ENCODE results near the gene DNTTIP2. TPM values are rescaled to one million over a fixed set of nuclear protein-coding genes. Genes with fewer than 3 reads are reported as not detected.

DNTTIP2 gene
- polyA plus RNA-seq, 1 of the 3 experiments (the other 2 are of a cell fraction), result 9.6 TPM

- 0 out of 2 replicates have a peak, but pooled peaks cover under 1% of the 10 kb centered on the region for H4K20me1 ChIP-seq (ENCODE audit: insufficient read depth)
- H3K4me3 ChIP-seq (ENCODE audit: low read depth in 2 of 2, low read length in 1 of 2), result no peak overlapping the region
- no peak overlapping the region for H3K9ac ChIP-seq
- no peak overlapping the region for H3K27ac ChIP-seq (ENCODE audit: low read depth in 2 of 2, low read length in 1 of 2)
- no peaks in the 10 kb centered on the region for H3K27me3 ChIP-seq (ENCODE audit: insufficient read depth)
- 93% methylated on average over 3 of the region's 3 CpGs for WGBS (ENCODE audit: low lambda C conversion rate)
- H3K4me1 ChIP-seq (ENCODE audit: control insufficient read depth in 1 of 2, insufficient read depth in 2 of 2, low read depth in 1 of 2, low read length in 1 of 2), result no peaks in the 10 kb centered on the region
- POLR2A ChIA-PET, result no interaction called here
- H3K79me2 ChIP-seq (ENCODE audit: insufficient read depth), result peaks cover 54% of the 10 kb centered on the region
- H2AFZ ChIP-seq (ENCODE audit: low read depth), result no peak overlapping the region
- TF ChIP-seq, protein P1, sequence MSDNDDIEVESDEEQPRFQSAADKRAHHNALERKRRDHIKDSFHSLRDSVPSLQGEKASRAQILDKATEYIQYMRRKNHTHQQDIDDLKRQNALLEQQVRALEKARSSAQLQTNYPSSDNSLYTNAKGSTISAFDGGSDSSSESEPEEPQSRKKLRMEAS (IDR thresholded peaks at IDR 0.05; ENCODE audit: low read depth), result no peak
- no peak for TF ChIP-seq GATA2 (CRISPR knock-in tag; IDR thresholded peaks at IDR 0.05)
- TF ChIP-seq YY1 (IDR thresholded peaks at IDR 0.05; ENCODE audit: low read depth), result no peak
- TF ChIP-seq, protein P2, sequence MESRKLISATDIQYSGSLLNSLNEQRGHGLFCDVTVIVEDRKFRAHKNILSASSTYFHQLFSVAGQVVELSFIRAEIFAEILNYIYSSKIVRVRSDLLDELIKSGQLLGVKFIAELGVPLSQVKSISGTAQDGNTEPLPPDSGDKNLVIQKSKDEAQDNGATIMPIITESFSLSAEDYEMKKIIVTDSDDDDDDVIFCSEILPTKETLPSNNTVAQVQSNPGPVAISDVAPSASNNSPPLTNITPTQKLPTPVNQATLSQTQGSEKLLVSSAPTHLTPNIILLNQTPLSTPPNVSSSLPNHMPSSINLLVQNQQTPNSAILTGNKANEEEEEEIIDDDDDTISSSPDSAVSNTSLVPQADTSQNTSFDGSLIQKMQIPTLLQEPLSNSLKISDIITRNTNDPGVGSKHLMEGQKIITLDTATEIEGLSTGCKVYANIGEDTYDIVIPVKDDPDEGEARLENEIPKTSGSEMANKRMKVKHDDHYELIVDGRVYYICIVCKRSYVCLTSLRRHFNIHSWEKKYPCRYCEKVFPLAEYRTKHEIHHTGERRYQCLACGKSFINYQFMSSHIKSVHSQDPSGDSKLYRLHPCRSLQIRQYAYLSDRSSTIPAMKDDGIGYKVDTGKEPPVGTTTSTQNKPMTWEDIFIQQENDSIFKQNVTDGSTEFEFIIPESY (IDR thresholded peaks at IDR 0.05; ENCODE audit: borderline replicate concordance, low read depth), result no peak
- no peak for TF ChIP-seq GABPA (IDR thresholded peaks at IDR 0.05; ENCODE audit: low read depth)
- TF ChIP-seq, protein P3, sequence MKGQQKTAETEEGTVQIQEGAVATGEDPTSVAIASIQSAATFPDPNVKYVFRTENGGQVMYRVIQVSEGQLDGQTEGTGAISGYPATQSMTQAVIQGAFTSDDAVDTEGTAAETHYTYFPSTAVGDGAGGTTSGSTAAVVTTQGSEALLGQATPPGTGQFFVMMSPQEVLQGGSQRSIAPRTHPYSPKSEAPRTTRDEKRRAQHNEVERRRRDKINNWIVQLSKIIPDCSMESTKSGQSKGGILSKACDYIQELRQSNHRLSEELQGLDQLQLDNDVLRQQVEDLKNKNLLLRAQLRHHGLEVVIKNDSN (IDR thresholded peaks at IDR 0.05; ENCODE audit: borderline replicate concordance, low read depth), result no peak
- no peak for TF ChIP-seq NFIC (IDR thresholded peaks at IDR 0.05; ENCODE audit: borderline replicate concordance)
- TF ChIP-seq RXRA (IDR thresholded peaks at IDR 0.05; ENCODE audit: borderline replicate concordance, low read depth), result no peak
- no peak for TF ChIP-seq JUND (IDR thresholded peaks at IDR 0.05)
- TF ChIP-seq MEF2A (IDR thresholded peaks at IDR 0.05; ENCODE audit: borderline replicate concordance, low read depth), result no peak
- no peak for TF ChIP-seq POLR2AphosphoS5 (IDR thresholded peaks at IDR 0.05; ENCODE audit: low read depth, low read length)
- TF ChIP-seq FOXM1 (IDR thresholded peaks at IDR 0.05; ENCODE audit: low read depth), result no peak
- no peak for TF ChIP-seq CTCF (IDR thresholded peaks at IDR 0.05)
- TF ChIP-seq SIN3A (IDR thresholded peaks at IDR 0.05; ENCODE audit: borderline replicate concordance, low read depth, low read length), result no peak
- TF ChIP-seq TAF1 (IDR thresholded peaks at IDR 0.05; ENCODE audit: borderline replicate concordance, low read depth, low read length), result no peak
- TF ChIP-seq FOSL2 (IDR thresholded peaks at IDR 0.05; ENCODE audit: borderline replicate concordance, low read depth), result no peak
- no peaks in the 10 kb centered on the region for H3K9me3 ChIP-seq
- peaks cover 8% of the 10 kb centered on the region for H3F3A ChIP-seq (replicated peaks; ENCODE audit: insufficient read depth)
- CTCF ChIA-PET, result no interaction called here
- DNase-seq, result no peak
- no peak overlapping the region for H3K4me2 ChIP-seq
- peaks cover 34 to 50% of the 10 kb centered on the region in 2 experiments for H3K36me3 ChIP-seq (replicated peaks in 1 of 2; ENCODE audit: control insufficient read depth in 1 of 2, insufficient read depth in 2 of 2, low read length in 1 of 2)
- H3K9me2 ChIP-seq, result no peaks in the 10 kb centered on the region
Observed at GRCh38 chr1:93899543-93900207, 20.7 kb upstream of the DNTTIP2 start.

Data from SK-N-SH (cell line).